ENCODE data around the gene FRMPD1.

The FRMPD1 gene

GRCh38 chr9:37775216-37775919 lies 124.6 kb downstream of the FRMPD1 start:
- Histone ChIP-seq H3K4me1 (no peaks in the 10 kb centered on the region), H3K4me3 (ENCODE audit: low read depth, low read length) (no peak overlapping the region), H3K27me3 (no peaks in the 10 kb centered on the region), H3K36me3 (peaks cover 55% of the 10 kb centered on the region), H3K9me3 (no peaks in the 10 kb centered on the region)
- no peak for DNase-seq
- TF ChIP-seq, protein P1, sequence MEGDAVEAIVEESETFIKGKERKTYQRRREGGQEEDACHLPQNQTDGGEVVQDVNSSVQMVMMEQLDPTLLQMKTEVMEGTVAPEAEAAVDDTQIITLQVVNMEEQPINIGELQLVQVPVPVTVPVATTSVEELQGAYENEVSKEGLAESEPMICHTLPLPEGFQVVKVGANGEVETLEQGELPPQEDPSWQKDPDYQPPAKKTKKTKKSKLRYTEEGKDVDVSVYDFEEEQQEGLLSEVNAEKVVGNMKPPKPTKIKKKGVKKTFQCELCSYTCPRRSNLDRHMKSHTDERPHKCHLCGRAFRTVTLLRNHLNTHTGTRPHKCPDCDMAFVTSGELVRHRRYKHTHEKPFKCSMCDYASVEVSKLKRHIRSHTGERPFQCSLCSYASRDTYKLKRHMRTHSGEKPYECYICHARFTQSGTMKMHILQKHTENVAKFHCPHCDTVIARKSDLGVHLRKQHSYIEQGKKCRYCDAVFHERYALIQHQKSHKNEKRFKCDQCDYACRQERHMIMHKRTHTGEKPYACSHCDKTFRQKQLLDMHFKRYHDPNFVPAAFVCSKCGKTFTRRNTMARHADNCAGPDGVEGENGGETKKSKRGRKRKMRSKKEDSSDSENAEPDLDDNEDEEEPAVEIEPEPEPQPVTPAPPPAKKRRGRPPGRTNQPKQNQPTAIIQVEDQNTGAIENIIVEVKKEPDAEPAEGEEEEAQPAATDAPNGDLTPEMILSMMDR (IDR thresholded peaks at IDR 0.05; ENCODE audit: low read depth, low read length), result no peak

GRCh38 chr9:37776328-37776727 lies 125.6 kb downstream of the FRMPD1 start:
- no peak for DNase-seq
- Histone ChIP-seq H3K4me1 (no peaks in the 10 kb centered on the region), H3K36me3 (peaks cover 64% of the 10 kb centered on the region), H3K27me3 (no peaks in the 10 kb centered on the region), H3K9me3 (no peaks in the 10 kb centered on the region), H3K4me3 (ENCODE audit: low read depth, low read length) (no peak overlapping the region)
- TF ChIP-seq, protein P1 (IDR thresholded peaks at IDR 0.05; ENCODE audit: low read depth, low read length), result no peak

GRCh38 chr9:37778534-37778933 lies 127.8 kb downstream of the FRMPD1 start:
- TF ChIP-seq, protein P1 (IDR thresholded peaks at IDR 0.05; ENCODE audit: low read depth, low read length), result no peak
- Histone ChIP-seq H3K4me1 (no peaks in the 10 kb centered on the region), H3K9me3 (no peaks in the 10 kb centered on the region), H3K36me3 (peaks cover 79% of the 10 kb centered on the region), H3K27me3 (no peaks in the 10 kb centered on the region), H3K4me3 (ENCODE audit: low read depth, low read length) (no peak overlapping the region)
- no peak for DNase-seq

DNA sequence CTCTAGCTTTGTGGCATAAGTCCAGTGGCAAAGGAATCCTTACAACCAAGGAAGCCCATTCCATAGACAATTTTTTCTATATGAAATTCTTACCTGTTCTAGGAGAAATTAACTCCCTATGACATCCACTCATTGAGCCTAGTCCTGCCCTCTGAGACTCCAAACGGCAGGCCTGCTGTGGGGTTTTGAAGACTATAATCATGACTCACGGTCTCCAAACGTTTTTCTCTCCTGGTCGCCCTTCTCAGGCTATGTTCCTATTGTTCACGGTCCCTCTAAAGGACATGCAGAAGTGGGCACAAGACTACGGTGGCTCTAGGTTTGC lies 133.5 kb downstream of the FRMPD1 start:
- Histone ChIP-seq H3K36me3 (peaks cover 47% of the 10 kb centered on the region), H3K9me3 (no peaks in the 10 kb centered on the region), H3K4me1 (no peaks in the 10 kb centered on the region; the same call in 1 of the 2 replicates), H3K27me3 (no peaks in the 10 kb centered on the region), H3K4me3 (ENCODE audit: low read depth, low read length) (peak overlapping the region; percentile 94)
- DNase-seq, result no peak
- TF ChIP-seq, protein P1 (IDR thresholded peaks at IDR 0.05; ENCODE audit: low read depth, low read length), result no peak

DNA sequence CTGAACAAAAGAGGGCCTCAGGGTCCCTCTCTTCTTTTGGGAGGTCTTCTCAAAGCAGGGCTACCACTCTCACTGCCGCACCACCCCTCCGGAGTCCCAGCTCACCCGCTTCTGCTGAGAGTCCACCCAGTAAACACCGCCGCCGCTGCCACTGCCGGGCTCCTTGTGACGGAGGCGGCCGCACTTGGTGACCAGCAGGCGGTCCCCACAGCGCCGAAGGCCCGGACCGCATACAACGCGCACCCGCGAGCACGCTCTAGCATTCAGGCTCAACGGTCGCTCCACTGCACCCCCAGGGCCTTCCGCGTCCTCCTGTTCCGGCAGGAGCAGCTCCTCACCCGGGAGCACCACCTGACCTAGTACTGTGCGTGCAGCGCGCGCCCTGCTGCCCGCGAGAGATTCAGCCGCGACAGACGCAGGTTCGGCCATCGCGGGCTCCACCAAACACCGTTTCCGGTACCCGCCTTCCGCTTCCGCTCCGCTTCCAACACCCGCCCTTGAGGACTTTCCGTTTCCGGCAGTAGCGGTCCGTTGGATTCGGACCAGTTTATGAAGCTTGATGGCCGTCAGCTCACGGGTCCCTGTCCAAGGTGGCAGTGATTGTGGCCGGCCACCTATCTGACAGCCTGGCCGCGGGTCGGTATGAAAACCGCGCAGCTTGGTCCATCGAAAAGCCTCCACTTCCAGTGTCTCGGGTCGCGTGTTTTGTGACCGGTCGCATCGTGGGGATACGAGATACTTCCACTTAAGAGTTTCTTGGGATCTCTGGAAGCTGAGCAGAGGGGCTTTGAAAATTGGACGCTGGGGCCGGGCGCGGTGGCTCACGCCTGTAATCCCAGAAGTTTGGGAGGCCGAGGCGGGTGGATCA lies 134.1 kb downstream of the FRMPD1 start, which contains the start of gene EXOSC3:
TSS of gene EXOSC3 (minus strand) at position 449 of the 868 bp plus-strand sequence. CDS start at position 429, 20 bp downstream.
- TF ChIP-seq, protein P1 (IDR thresholded peaks at IDR 0.05; ENCODE audit: low read depth, low read length), result peak; percentile 21; the same call in 1 of the 2 replicates

More for the DNA sequence above, 134.1 kb downstream of the FRMPD1 start, which contains the start of gene EXOSC3:
- peak within 1 kb of the TSS; percentile 94 for H3K4me3 ChIP-seq (ENCODE audit: low read depth, low read length)
- no peaks in the 10 kb centered on the region for H3K9me3 ChIP-seq
- peak; percentile 92 for DNase-seq
- no peaks in the 10 kb centered on the region for H3K27me3 ChIP-seq
- no peaks in the 10 kb centered on the region; the same call in 1 of the 2 replicates for H3K4me1 ChIP-seq
- peaks cover 41% of the 10 kb centered on the region for H3K36me3 ChIP-seq
